Inflammatory macrophage treated with lipopolysaccharide for 4 hours (primary cell): ENCODE data around the gene ACAP1.
"Not testable (repeated sequence)": the region's sequence is repeated elsewhere in the genome, so short reads cannot be mapped to it uniquely, and the experiment has no call there.

Experiments
- DNase-seq: peaks from one replicate; pipeline ENCODE4 v3.0.0-alpha.2; 2020

The ACAP1 gene

GRCh38 chr17:7329997-7330637 is 6.2 kb upstream of the ACAP1 start:
- peak; percentile 80 for DNase-seq

- no peak for DNase-seq
Observed at GRCh38 chr17:7330638-7331015, 5.7 kb upstream of the ACAP1 start.

GRCh38 chr17:7332111-7332510 is 4.2 kb upstream of the ACAP1 start:
- DNase-seq = no peak

DNA sequence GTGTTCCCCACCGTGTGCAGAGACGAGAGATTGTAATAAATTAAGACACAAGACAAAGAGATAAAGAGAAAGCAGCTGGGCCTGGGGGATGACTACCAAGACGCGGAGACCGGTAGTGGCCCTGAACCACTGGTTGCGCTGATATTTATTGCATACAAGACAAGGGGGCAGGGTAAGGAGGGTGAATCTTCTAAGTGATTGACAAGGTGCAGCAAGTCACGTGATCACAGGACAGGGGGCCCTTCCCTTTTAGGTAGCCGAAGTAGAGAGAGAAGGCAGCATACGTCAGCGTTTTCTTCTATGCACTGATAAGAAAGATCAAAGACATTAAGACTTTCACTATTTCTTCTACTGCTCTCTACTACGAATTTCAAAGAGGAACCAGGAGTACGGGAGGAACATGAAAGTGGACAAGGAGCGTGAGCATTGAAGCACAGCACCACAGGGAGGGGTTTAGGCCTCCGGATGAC is 3.7 kb upstream of the ACAP1 start:
- not testable (repeated sequence) for DNase-seq

- DNase-seq = no peak
Observed at GRCh38 chr17:7334938-7335538, 1.3 kb upstream of the ACAP1 start.

DNA sequence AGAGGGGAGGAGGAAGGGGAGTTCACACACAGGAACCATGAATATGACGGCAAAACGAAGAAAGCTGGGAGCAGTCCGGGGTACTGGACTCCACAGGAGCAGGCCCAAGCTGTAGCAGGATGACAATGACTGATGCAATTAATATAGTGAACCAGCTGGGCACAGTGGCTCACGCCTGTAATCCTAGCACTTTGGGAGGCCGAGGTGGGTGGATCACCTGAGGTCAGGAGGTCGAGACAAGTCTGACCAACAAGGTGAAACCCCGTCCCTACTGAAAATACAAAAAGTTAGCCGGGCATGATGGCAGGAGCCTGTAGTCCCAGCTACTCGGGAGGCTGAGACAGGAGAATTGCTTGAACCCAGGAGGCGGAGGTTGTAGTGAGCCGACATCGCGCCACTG is 564 bp upstream of the ACAP1 start:
- DNase-seq = not testable (repeated sequence)

DNA sequence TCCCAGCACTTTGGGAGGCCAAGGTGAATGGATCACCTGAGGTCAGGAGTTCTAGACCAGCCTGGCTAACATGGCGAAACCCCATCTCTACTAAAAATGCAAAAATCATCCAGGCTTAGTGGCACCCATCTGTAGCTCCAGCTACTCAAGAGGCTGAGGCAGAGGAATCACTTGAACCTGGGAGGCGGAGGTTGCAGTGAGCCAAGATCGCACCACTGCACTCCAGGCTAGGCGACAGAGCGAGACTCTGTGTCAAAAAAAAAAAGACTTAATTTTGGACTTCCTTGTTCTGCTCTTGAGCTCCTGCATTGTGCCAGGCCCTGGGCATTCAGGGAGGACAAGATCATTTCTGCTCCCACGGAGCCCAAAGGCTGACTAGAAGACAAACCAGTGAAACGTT is 1.3 kb downstream of the ACAP1 start:
- DNase-seq = not testable (repeated sequence)

DNA sequence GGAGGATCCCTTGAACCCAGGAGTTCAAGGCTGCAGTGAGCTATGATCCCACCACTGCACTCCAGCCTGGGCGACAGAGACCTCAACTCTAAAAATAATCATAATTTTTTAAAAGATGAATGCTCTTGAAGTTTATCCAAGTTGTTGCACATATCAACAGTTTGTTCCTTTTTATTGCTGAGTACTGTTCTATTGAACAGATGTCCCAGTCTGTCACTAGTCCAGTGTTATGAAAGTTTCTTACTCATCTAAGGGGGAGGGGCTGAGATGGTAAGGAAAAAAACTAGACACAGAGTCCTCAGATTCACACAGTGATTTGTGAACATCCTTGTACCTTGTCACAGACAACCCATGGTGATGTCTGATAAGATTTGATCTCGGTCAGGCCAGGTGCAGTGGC is 3.9 kb downstream of the ACAP1 start:
- DNase-seq = peak; percentile 62

- DNase-seq = no peak
Observed at GRCh38 chr17:7341842-7342241, 5.5 kb downstream of the ACAP1 start.

DNA sequence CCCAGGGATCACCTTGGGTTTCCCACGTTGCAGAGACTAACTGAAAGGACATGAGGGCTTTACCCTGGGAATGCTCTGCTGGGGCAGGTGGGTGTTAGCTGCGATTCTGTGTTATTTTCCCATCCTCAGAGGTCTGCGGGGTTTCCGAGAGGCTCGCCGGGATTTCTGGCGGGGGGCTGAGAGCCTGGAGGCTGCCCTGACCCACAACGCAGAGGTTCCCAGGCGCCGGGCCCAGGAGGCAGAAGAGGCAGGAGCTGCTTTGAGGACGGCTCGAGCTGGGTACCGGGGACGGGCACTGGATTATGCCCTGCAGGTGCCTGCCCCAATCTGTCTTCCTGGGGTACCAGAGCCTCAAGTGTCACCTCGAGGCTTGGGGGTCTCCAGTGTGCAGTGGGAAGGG is 6.9 kb downstream of the ACAP1 start:
- DNase-seq = no peak

DNA sequence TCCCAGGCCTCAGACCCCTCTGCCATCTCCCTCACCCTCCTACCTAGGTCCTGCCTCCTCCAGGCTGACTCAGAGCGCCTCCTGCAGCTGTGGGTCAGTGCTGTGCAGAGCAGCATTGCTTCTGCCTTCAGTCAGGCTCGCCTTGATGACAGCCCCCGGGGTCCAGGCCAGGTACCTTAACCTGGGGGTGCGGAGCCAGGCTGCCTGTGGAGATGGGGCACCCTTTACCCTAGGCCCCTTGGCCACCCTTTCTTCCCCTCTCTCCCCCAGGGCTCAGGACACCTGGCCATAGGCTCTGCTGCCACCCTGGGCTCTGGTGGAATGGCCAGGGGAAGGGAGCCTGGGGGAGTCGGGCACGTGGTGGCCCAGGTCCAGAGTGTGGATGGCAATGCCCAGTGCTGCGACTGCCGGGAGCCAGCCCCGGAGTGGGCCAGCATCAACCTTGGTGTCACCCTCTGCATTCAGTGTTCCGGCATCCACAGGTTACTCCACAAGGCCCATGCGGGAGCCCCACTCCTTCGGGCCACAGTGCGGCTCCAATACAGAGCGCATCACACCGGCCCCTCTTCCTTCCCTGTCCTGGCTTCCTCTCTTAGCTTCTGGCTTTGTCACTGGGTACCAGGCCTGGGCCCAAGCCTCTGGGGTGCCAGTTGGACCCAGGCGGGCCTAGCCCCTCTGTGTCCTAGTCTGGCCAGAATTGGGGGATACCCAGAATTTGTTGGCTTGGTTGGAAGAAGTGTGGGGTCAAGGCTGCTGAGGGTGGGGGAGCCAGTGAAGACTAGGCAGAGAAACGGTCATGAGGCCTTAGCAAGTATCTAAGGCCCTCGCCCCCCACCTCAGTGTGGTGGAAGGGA is 10.7 kb downstream of the ACAP1 start:
- DNase-seq = no peak

DNA sequence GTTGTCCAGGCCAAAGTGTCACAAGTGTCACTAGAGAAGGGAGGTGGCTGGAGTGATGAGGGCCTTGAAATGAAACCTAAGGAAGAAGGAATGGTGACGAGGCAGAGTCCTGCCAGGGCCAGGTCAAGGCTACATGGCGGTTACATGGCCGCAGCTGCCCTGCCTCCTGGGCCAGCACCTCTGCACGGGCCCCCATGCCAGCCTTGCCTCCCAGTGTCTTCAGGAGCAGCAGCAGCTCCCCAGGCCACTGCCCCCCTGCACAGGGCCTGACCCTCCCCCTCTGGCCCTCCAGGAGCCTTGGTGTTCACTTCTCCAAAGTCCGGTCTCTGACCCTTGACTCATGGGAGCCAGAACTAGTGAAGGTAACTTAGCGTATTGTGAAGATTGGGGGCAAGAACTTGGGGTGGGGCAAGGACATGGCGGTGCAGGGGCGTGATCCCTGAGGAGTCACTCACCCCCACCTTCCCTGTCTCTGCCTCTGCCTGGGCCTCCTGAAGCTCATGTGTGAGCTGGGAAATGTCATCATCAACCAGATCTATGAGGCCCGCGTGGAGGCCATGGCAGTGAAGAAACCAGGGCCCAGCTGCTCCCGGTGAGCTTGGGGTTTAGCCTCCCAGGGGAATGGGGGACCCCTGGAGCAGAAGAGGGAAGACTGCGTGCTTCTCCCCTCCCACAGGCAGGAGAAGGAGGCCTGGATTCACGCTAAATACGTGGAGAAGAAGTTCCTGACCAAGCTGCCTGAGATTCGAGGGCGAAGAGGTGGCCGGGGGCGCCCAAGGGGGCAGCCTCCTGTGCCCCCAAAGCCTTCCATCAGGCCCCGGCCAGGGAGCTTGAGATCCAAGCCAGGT is 11.5 kb downstream of the ACAP1 start:
- no peak for DNase-seq

- no peak for DNase-seq
Observed at GRCh38 chr17:7348478-7349242, 12.3 kb downstream of the ACAP1 start.

DNA sequence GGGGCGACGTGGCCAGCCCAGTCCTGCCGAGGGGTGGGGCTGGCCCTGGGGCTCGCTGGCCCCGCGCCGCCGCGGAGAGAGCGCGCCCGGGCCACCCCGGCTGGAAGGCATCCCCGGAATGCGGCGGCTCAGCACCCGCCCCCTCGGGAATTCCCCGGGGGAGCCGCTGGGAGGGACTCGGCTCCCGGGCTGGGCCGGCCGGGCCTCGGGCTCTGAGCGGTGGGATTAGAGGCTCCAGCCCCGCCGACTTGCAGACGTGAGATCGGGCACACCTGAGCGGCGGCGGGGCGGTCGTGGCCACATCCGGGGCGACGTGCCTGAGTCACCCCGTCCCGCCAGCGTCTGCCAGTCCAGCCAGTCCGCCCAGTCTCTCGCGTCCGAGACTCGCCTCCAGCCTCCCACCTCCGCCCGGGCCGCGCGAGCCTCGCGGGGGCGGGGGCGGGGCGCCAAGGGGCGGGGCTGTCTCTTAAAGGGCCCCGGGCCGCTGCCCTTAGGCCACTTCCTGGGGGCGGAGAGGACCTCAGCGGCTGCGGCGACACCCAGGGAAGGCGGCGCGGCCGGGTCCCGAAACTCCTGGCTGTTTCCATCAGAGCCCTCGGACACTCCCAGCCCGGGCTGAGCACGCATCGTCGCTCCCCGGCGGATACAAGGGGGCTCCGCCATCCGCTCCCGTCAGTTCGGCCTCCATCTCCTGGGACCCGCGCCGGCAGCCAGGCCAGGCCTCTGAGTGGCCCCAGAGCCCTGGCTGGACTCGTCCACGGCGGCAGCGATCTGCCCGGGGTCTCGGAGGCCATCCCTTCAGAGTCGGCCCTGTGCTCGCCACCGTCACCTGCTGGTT is 15.6 kb downstream of the ACAP1 start, which contains the start of gene KCTD11:
TSS of gene KCTD11 (plus strand) at position 498 of the 838 bp plus-strand sequence.
- DNase-seq = peak; percentile 87

- no peak for DNase-seq
Observed at GRCh38 chr17:7352503-7352889, 16.2 kb downstream of the ACAP1 start.

GRCh38 chr17:7352910-7353635 is 16.7 kb downstream of the ACAP1 start:
- DNase-seq = no peak

DNA sequence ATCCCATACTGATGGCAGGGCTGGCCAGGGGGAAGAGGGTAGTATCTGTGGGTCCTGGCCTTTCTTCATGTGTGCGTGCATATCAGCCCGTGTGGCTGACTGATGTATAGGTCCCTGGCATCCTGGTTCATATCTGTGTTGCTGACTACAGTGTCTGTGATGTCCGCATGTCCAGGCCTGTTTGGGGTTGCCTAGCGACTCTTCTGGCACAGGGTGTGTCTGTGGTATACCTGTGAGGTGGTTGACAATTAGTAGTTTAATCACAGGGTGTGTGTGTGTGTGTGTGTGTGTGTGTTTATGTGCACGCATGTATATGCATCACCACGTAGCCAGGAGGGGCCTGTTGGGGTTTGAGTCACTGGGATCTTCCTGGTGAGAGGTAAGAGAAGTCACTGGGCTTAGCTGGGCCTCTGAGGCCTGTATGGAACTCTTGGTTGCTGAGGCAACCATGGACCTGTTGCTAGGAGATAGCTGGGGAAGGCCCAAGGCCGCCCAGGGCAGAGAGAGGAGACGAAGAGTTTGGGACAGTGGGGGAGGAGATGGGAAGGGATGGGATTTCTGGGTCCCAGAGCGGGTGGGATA is 18.0 kb downstream of the ACAP1 start:
- no peak for DNase-seq

- DNase-seq = no peak
Observed at GRCh38 chr17:7355053-7355452, 18.7 kb downstream of the ACAP1 start, which contains the start of gene TMEM95. TSS of gene TMEM95 (plus strand) at chr17:7355156. CDS start at chr17:7355205, 49 bp downstream.

DNA sequence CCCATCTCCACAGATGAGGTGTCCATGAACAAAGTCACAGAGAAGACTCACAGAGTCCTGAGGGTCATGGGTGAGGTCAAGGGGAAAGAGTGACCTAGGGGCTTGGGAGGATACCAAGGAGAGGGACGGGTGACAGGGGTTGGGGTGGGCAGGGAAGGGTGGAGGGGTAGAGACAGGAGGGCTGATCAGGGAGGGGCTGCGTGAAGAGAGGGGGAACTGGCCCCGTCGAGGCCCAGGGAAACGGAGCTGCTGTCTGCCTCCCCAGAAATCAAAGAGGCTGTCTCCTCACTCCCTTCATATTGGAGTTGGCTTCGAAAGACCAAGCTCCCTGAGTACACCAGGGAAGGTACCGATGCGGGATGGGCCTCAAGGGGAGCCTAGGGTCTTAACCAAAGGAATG is 19.2 kb downstream of the ACAP1 start:
- DNase-seq = no peak

GRCh38 chr17:7356072-7356549 is 19.8 kb downstream of the ACAP1 start:
- DNase-seq = peak; percentile 77
